HT-29 (cell line): ENCODE data around the gene PLEKHO1. TPM values are rescaled to one million over a fixed set of nuclear protein-coding genes. Genes with fewer than 3 reads are reported as not detected.
"Not testable (repeated sequence)": the region's sequence is repeated elsewhere in the genome, so short reads cannot be mapped to it uniquely, and the experiment has no call there.

ENCODE experiments used
- DNase-seq: peaks from one replicate; pipeline ENCODE4 v3.0.0-alpha.2; 2015; ENCODE audit warnings: low spot score
- total RNA-seq: library from RNA; depleted of rRNA; stranded (reverse); fragments of >200 nt; shearing (Covaris generic); gene quantifications from 2 replicates; pipeline ENCODE4 v1.2.3, GENCODE V29; 2014; rRNA removed

The PLEKHO1 gene
- total RNA-seq, 1 experiment from 2014 or later, result 0.05 TPM

GRCh38 chr1:150173141-150173585 is 23.4 kb downstream of the PLEKHO1 start:
- DNase-seq, result no peak

GRCh38 chr1:150176593-150176992 is 26.9 kb downstream of the PLEKHO1 start:
- DNase-seq, result no peak

GRCh38 chr1:150178548-150178947 is 28.8 kb downstream of the PLEKHO1 start:
- DNase-seq, result no peak

- no peak for DNase-seq
Measured at GRCh38 chr1:150179867-150180266, 30.2 kb downstream of the PLEKHO1 start.

GRCh38 chr1:150180474-150180873 is 30.8 kb downstream of the PLEKHO1 start:
- no peak for DNase-seq

GRCh38 chr1:150182247-150182646 is 32.5 kb downstream of the PLEKHO1 start:
- DNase-seq, result no peak

GRCh38 chr1:150183061-150183460 is 33.3 kb downstream of the PLEKHO1 start:
- no peak for DNase-seq

- DNase-seq, result no peak
Measured at GRCh38 chr1:150185481-150185880, 35.8 kb downstream of the PLEKHO1 start.

GRCh38 chr1:150186438-150186788 is 36.7 kb downstream of the PLEKHO1 start:
- not testable (repeated sequence) for DNase-seq

GRCh38 chr1:150186789-150187559 is 37.3 kb downstream of the PLEKHO1 start:
- DNase-seq, result peak; percentile 43

- no peak for DNase-seq
Measured at GRCh38 chr1:150187560-150187931, 37.8 kb downstream of the PLEKHO1 start.

- DNase-seq, result no peak
Measured at GRCh38 chr1:150192012-150192411, 42.3 kb downstream of the PLEKHO1 start.

GRCh38 chr1:150194381-150195031 is 44.8 kb downstream of the PLEKHO1 start:
- DNase-seq, result no peak

- no peak for DNase-seq
Measured at GRCh38 chr1:150196417-150196816, 46.7 kb downstream of the PLEKHO1 start.

- DNase-seq, result peak; percentile 6
Measured at GRCh38 chr1:150207281-150207971, 57.7 kb downstream of the PLEKHO1 start.

GRCh38 chr1:150208460-150208859 is 58.7 kb downstream of the PLEKHO1 start:
- not testable (repeated sequence) for DNase-seq

Other genes starting within 250 kb of the PLEKHO1 start
- gene SV2A, start 232.1 kb upstream of the PLEKHO1 start, total RNA-seq, result 0.08 TPM in 1 of 2 replicates, not detected in the other
- gene SF3B4, start 222.1 kb upstream of the PLEKHO1 start, total RNA-seq, result 13.3 and 14.8 TPM in 2 replicates
- 4.8 and 6.8 TPM in 2 replicates for gene MTMR11, start 213.0 kb upstream of the PLEKHO1 start, total RNA-seq
- 5.9 and 6.2 TPM in 2 replicates for gene OTUD7B, start 139.2 kb upstream of the PLEKHO1 start, total RNA-seq
- gene VPS45, start 82.1 kb upstream of the PLEKHO1 start, total RNA-seq, result 8.7 and 10.5 TPM in 2 replicates
- 12.7 and 16.4 TPM in 2 replicates for gene ANP32E, start 86.2 kb downstream of the PLEKHO1 start, total RNA-seq
- gene CA14, start 107.9 kb downstream of the PLEKHO1 start, total RNA-seq, result 0.63 TPM in 1 of 2 replicates, not detected in the other
- 117 and 138 TPM in 2 replicates for gene APH1A, start 119.1 kb downstream of the PLEKHO1 start, total RNA-seq
- gene C1orf54, start 122.9 kb downstream of the PLEKHO1 start, total RNA-seq, result 0.20 and 0.29 TPM in 2 replicates
- gene CIART, start 132.6 kb downstream of the PLEKHO1 start, total RNA-seq, result not detected in 2 replicates
- gene MRPS21, start 143.9 kb downstream of the PLEKHO1 start, total RNA-seq, result 44.2 and 47.7 TPM in 2 replicates
- 33.8 and 39.5 TPM in 2 replicates for gene PRPF3, start 171.6 kb downstream of the PLEKHO1 start, total RNA-seq
- 6.7 and 8.0 TPM in 2 replicates for gene RPRD2, start 214.2 kb downstream of the PLEKHO1 start, total RNA-seq